Activated CD4-positive, alpha-beta T cell treated with anti-CD3 and anti-CD28 coated beads for 36 hours (primary cell): ENCODE measurements around the gene SNX25. TPM values are rescaled to one million over a fixed set of nuclear protein-coding genes. Genes with fewer than 3 reads are reported as not detected.

ENCODE experiments used
- ATAC-seq: fragments of 200-7000 bp; cut with Tn5 transposase; one replicate; pipeline ENCODE4 v1.10.0; 2021; ENCODE audit warnings: mild to moderate bottlenecking, moderate library complexity
- CTCF ChIA-PET: fragments of 350-600 bp; sonication (Branson Sonifier 250); formaldehyde crosslinking; loops from one replicate; lab custom pipeline; 2021; ENCODE audit warnings: antibody characterized with exemption; lab: Charles Lee
- POLR2A ChIA-PET: fragments of 350-600 bp; sonication (Branson Sonifier 250); formaldehyde crosslinking; loops from one replicate; lab custom pipeline; 2021; ENCODE audit warnings: antibody characterized with exemption, inconsistent platforms; lab: Charles Lee
- DNase-seq: peaks from one replicate; pipeline ENCODE4 v3.0.0-alpha.2; 2020
- H3K27ac Mint-ChIP-seq: one replicate; pipeline ENCODE4 v1.8.0; 2021; ENCODE audit warnings: mixed read lengths
- H3K27me3 Mint-ChIP-seq: one replicate; pipeline ENCODE4 v1.8.0; 2021; ENCODE audit warnings: mixed read lengths
- H3K36me3 Mint-ChIP-seq: one replicate; pipeline ENCODE4 v1.8.0; 2021; ENCODE audit warnings: low read depth, mixed read lengths
- H3K4me1 Mint-ChIP-seq: one replicate; pipeline ENCODE4 v1.8.0; 2021; ENCODE audit warnings: mixed read lengths
- H3K4me3 Mint-ChIP-seq: one replicate; pipeline ENCODE4 v1.8.0; 2021; ENCODE audit warnings: mild to moderate bottlenecking, moderate library complexity, mixed read lengths
- H3K9me3 Mint-ChIP-seq: one replicate; pipeline ENCODE4 v1.8.0; 2021; ENCODE audit warnings: low read depth, mixed read lengths
- intact Hi-C, 2 experiments: fragments of 100-400 bp; cut with DNase I in 1 of 2; cut with micrococcal nuclease in 1 of 2; formaldehyde crosslinking; loops; one replicate each; pipeline versions ENCODE4 v1.14.2 to v1.15.1; 2022 to 2024; cut with DNase I, micrococcal nuclease
- total RNA-seq, 2 experiments: library from RNA; stranded (reverse); gene quantifications; one replicate each; pipeline ENCODE4 v1.2.3, GENCODE V29; 2021

The SNX25 gene
- total RNA-seq, 2 experiments from 2014 or later, result 14.8 to 15.0 TPM

DNA sequence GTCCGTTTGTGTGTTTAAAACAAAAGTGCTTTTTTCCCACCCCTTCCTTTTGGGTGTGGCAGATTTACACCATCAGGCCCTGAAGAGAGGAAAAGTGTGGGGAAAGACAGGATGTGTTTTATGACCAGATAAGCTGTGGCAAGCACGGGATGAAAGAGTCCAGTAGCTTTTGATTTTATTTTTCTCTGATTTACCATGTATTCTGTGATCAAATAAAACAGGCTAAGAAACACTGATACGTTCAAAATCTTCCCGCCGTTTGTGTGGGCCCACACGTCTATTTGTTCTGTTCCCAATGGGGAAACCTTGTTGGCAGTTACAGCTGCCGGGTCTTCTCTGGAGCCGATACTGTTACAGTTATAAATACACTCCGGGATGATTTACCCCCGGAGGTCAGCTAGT is 175.5 kb downstream of the SNX25 start:
- H3K36me3 Mint-ChIP-seq, result peaks cover 5% of the 10 kb centered on the region
- ChIA-PET CTCF (interaction anchor here (0.6 to 1.0 kb wide), 5 partner anchors 20 to 400 kb away, joined by 3 read pairs; no protein-coding TSS in a partner anchor), POLR2A (no interaction called here)
- H3K27ac Mint-ChIP-seq, result no peak overlapping the region
- peaks cover 11% of the 10 kb centered on the region for H3K4me1 Mint-ChIP-seq
- DNase-seq (no peak), ATAC-seq (no peak)
- peaks cover 7% of the 10 kb centered on the region for H3K9me3 Mint-ChIP-seq
- H3K4me3 Mint-ChIP-seq, result no peak overlapping the region
- intact Hi-C loops, result no loop called here
- H3K27me3 Mint-ChIP-seq, result peaks cover 3% of the 10 kb centered on the region

DNA sequence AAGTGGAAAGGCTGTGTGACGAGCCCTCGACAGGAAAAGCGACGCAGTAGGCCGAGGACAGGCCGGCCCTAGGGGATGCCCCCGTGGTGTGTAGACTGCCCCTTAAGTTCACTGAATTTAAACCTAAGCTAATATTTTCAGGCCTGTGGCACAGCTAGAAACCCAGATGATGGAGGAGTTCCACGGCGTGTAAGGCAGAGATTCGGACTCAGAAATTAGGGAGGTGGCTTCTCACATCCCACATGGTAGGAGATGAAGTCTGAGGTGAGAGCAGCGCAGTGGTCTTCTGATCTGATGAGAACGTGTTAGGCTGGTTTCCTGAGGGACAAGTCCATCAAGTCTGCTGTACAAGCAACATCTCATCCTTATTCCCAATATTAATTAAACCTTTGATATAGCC is 178.6 kb downstream of the SNX25 start:
- CTCF ChIA-PET, result no interaction called here
- H3K27ac Mint-ChIP-seq, result no peak overlapping the region

DNA sequence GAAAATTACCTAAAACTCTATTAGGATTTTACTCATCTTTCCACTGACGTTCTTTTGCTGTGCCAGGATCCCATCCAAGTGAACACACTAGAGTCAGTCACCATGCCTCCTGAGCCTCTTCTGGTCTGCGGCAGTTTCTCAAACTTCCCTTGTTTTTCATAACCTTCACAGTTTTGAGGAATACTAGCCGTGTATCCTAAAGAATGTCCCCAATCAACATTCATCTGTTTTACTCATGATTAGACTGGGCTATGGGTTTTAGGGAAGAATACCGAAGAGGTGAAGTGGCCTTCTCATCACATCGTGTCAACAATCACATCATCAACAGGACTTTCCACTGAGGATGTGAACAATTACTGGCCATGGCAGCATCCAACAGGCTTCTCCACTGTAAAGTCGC is 181.5 kb downstream of the SNX25 start:
- CTCF ChIA-PET, result interaction anchor here (0.7 kb wide), 1 partner anchor 240 kb away, joined by 3 read pairs; no protein-coding TSS in a partner anchor
- H3K27ac Mint-ChIP-seq, result no peak overlapping the region
- POLR2A ChIA-PET, result no interaction called here
- peaks cover 15% of the 10 kb centered on the region for H3K4me1 Mint-ChIP-seq
- ATAC-seq (no peak), DNase-seq (no peak)
- no peaks in the 10 kb centered on the region for H3K36me3 Mint-ChIP-seq
- no peaks in the 10 kb centered on the region for H3K27me3 Mint-ChIP-seq
- no peaks in the 10 kb centered on the region for H3K9me3 Mint-ChIP-seq
- H3K4me3 Mint-ChIP-seq, result no peak overlapping the region
- intact Hi-C loops, result loop anchor here (10.0 kb wide), 2 partner anchors 1886 to 1946 kb away; partner anchors contain the start of genes ING2 (in 2 of the 2) and CDKN2AIP (in 1 of the 2)

More for the DNA sequence above, 178.6 kb downstream of the SNX25 start:
- DNase-seq, result no peak
- intact Hi-C loops, result no loop called here
- no peak for ATAC-seq
- POLR2A ChIA-PET, result no interaction called here
- H3K9me3 Mint-ChIP-seq, result no peaks in the 10 kb centered on the region
- H3K4me1 Mint-ChIP-seq, result peaks cover 11% of the 10 kb centered on the region
- no peak overlapping the region for H3K4me3 Mint-ChIP-seq
- H3K27me3 Mint-ChIP-seq, result peaks cover 3% of the 10 kb centered on the region
- H3K36me3 Mint-ChIP-seq, result no peaks in the 10 kb centered on the region

DNA sequence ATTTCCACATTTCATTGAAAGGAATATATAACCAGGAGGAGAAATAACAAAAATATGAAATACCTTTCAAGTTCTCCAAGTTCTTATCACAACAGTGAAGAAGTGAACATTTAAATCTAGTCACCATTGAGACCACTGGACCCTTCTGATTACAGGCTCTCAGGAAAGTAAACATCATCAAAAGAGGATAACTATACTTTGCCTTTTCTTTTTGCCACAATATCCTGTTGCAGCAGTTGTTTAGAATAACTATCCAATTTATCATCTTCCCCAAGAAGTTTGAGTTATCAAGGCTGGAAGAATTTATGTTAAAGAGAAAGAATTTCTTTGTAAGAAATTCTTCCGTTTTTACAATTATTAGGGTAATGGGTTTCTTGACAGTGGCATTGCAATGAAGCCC is 182.8 kb downstream of the SNX25 start:
- Mint-ChIP-seq H3K4me3 (no peak overlapping the region), H3K27ac (no peak overlapping the region), H3K27me3 (no peaks in the 10 kb centered on the region), H3K9me3 (no peaks in the 10 kb centered on the region), H3K4me1 (peaks cover 19% of the 10 kb centered on the region), H3K36me3 (peaks cover 4% of the 10 kb centered on the region)
- no peak for ATAC-seq
- ChIA-PET POLR2A (no interaction called here), CTCF (no interaction called here)
- no peak for DNase-seq
- intact Hi-C loops, result loop anchor here (10.0 kb wide), 2 partner anchors 1887 to 1947 kb away; partner anchors contain the start of genes ING2 (in 2 of the 2) and CDKN2AIP (in 1 of the 2)

DNA sequence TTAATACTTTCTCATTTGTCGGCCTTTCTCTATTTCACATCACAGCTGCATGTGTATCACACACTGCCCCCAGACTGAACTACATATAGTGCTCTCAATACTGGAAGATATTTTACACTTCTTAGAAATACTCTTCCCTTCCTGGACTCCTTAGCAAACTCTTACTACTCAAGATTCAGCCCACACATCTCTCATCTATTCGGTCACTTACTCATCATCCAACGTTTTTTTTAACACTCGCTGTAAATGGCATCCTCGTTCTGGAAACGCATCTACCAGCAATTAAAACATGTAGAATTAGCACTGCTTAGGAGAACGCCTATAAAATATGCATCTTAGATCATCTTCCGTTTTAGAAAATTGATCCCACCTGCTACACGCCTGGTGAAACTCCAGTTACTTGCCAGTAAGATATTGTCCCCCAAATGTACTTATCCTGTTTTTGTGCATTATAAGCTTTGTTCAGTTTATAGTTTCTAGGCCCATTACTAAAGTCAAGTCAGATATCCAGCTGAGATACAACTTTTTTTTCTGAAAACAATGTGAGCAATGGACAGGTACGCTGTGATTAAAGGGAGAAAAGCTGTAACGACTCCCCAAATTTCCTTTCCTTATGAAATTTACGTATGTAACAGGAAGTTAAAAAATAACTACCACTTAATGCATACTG is 185.3 kb downstream of the SNX25 start:
- no peaks in the 10 kb centered on the region for H3K27me3 Mint-ChIP-seq
- H3K4me1 Mint-ChIP-seq, result peaks cover 37% of the 10 kb centered on the region
- no peaks in the 10 kb centered on the region for H3K9me3 Mint-ChIP-seq
- peak overlapping the region; percentile 97 for H3K27ac Mint-ChIP-seq
- intact Hi-C loops, result loop anchor here (2.0 to 10.0 kb wide), 6 partner anchors 50 to 1950 kb away; partner anchors contain the start of genes ING2 (in 2 of the 2) and CDKN2AIP (in 1 of the 2)
- DNase-seq, result no peak
- ChIA-PET POLR2A (interaction anchor here (1.0 kb wide), 1 partner anchor 203 kb away, joined by 3 read pairs; no protein-coding TSS in a partner anchor), CTCF (interaction anchor here (1.4 kb wide), 1 partner anchor 32 kb away, joined by 5 read pairs; the partner anchor contains the start of gene UFSP2)
- ATAC-seq, result peak; percentile 37
- H3K36me3 Mint-ChIP-seq, result peaks cover 21% of the 10 kb centered on the region
- peak overlapping the region; percentile 94 for H3K4me3 Mint-ChIP-seq

DNA sequence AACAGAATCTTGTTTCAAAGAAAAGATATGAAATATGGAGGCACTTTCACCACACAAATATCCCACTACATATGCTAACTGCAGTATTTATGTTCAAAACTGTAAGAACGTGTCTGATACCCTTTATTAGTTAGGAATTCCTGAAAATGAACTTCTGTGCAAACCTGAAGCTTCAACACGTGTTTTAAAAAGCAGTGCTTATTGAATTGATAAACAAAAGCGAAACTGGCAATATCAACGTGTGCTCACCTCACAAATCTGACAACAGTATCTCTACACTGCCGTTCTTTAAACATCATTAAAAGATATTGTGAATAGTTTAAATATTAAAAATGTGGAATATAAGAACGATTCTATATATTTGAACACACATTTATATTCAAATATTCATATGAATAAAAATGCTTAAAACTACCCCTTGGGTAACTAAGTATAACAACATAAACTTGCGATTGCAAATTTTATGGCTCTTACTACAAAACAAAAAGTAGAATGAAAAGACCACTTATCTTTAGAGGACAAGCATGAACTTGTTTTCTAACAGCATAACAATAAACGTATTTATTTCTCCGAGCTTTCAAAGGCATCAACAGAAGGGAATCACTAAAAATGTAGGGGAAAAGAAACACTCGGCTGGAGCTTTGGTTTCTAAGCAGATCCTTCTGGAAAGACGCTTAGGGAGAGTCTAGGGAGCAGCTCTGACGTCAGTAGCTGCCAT is 186.0 kb downstream of the SNX25 start, which contains the start of gene LRP2BP:
TSS of gene LRP2BP (minus strand) at position 687 of the 718 bp plus-strand sequence. CDS start 17,738 bp downstream, outside the sequence.
- Mint-ChIP-seq H3K9me3 (no peaks in the 10 kb centered on the region), H3K36me3 (peaks cover 28% of the 10 kb centered on the region), H3K4me1 (peaks cover 37% of the 10 kb centered on the region), H3K27me3 (no peaks in the 10 kb centered on the region), H3K27ac (peak within 1 kb of the TSS; percentile 97), H3K4me3 (peak within 1 kb of the TSS; percentile 94)
- ATAC-seq, result no peak
- ChIA-PET CTCF (interaction anchor here (0.7 to 1.4 kb wide), 3 partner anchors 31 to 202 kb away, joined by 3 to 5 read pairs (median 4); partner anchors contain the start of gene UFSP2), POLR2A (interaction anchor here (1.0 kb wide), 1 partner anchor 202 kb away, joined by 3 read pairs; no protein-coding TSS in a partner anchor)
- intact Hi-C loops, result loop anchor here (2.0 to 10.0 kb wide), 6 partner anchors 51 to 1951 kb away; partner anchors contain the start of genes ING2 (in 2 of the 2) and CDKN2AIP (in 1 of the 2)
- no peak for DNase-seq

DNA sequence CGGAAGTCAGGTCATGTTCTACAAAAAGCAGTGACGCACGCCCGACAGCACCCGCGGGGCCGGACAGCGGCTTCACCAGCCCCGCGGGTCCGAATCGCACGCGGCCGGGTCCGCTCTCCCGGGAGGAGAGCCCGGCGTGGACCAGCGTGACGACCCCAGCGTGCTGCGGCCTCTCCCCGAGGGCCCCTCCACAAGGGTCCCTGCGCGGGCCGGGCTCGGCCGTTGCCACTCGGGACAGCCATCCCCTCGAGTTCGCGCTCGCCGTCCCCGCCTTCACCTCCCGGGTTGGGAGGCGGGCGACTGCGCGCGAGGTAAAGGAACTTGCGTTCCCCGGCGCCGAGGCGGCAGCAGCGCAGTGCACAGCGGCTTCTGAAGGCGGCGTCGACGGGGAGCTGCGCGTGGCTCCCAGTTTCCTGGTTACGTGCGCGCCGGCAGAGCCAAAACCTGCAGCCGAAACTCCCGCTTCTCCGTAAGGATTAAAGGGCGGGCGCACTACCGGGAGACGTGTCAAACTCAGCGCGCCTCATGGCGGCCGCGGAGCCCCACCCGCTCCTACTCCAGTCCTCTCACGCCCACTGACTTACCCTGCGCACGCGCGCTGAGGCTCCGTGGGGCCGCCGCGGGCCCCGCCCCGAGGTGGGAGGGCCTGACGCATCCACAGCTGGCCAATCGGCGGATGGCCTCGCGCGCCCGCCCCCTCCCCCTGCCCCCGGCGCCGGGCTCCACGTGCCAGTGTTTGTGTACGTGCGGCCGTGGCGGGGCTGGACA is 186.7 kb downstream of the SNX25 start:
- peak; percentile 85 for ATAC-seq
- Mint-ChIP-seq H3K9me3 (no peaks in the 10 kb centered on the region), H3K36me3 (peaks cover 30% of the 10 kb centered on the region), H3K27me3 (no peaks in the 10 kb centered on the region), H3K4me3 (peak overlapping the region; percentile 94), H3K4me1 (peaks cover 37% of the 10 kb centered on the region), H3K27ac (peak overlapping the region; percentile 97)
- DNase-seq, result peak; percentile 98
- intact Hi-C loops, result loop anchor here (1.0 to 10.0 kb wide), 16 partner anchors 29 to 1951 kb away; partner anchors contain the start of genes CCDC110 (in 2 of the 2), ING2 (in 2 of the 2), SLC25A4 (in 2 of the 2) and UFSP2 (in 2 of the 2)
- CTCF ChIA-PET, result interaction anchor here (0.6 to 1.3 kb wide), 4 partner anchors 30 to 226 kb away, joined by 3 to 8 read pairs (median 4); partner anchors contain the start of gene UFSP2
- POLR2A ChIA-PET, result interaction anchor here (0.9 to 1.6 kb wide), 3 partner anchors 30 to 253 kb away, joined by 3 to 11 read pairs (median 3); partner anchors contain the start of genes SLC25A4 and UFSP2

DNA sequence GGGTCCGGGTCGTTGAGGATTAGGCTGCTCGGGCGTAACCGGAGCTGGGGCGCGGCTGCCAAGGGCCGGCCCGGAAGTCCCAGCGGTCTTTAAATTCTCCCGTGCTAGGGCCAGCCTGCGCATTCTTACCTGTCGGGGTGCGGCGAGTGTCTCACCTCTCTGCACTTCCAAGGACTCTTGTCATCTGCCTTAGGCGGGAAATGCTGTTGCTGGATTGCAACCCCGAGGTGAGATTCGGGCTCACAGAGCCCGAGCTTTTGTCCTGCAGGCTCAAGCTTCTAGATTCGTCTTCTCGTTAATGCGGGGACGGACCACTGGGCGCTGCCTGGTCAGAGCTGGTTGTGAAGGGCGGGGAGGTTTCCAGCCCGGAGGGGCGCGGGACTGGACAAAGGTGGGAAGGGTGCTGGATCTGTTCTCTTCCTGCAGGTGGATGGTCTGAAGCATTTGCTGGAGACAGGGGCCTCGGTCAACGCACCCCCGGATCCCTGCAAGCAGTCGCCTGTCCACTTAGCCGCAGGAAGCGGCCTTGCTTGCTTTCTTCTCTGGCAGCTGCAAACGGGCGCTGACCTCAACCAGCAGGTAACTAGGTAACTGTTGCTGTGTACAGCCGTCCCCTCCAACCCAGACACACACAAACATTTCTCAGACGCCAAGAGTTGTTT is 187.5 kb downstream of the SNX25 start, which contains the start of gene ANKRD37:
TSS of gene ANKRD37 (plus strand) at position 118 of the 662 bp plus-strand sequence. CDS start at position 201, 83 bp downstream.
- no peaks in the 10 kb centered on the region for H3K9me3 Mint-ChIP-seq

DNA sequence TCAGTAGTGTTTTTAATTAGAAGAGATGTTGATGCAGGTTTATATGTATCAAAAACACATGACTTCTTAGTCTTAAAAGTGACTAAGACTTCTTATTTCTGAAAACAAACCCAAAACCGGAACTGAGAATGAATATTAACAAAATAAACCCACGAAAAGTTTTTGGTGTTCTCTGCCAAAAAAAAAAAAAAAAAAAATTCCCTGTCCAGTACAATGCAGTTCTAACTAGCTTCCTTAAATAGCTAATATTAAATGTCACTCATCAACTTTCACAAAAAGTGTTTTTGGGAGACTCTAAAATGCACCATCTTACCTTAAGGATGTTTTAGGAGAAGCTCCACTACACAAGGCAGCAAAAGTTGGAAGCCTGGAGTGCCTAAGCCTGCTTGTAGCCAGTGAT is 189.2 kb downstream of the SNX25 start:
- no peaks in the 10 kb centered on the region for H3K27me3 Mint-ChIP-seq
- DNase-seq (no peak), ATAC-seq (no peak)
- no peak overlapping the region for H3K4me3 Mint-ChIP-seq
- POLR2A ChIA-PET, result no interaction called here
- intact Hi-C loops, result loop anchor here (2.0 to 10.0 kb wide), 5 partner anchors 199 to 1954 kb away; partner anchors contain the start of genes ING2 (in 2 of the 2), CDKN2AIP (in 1 of the 2), RWDD4 (in 1 of the 2) and TRAPPC11 (in 1 of the 2)
- peak overlapping the region; percentile 65 for H3K27ac Mint-ChIP-seq
- no peaks in the 10 kb centered on the region for H3K9me3 Mint-ChIP-seq
- peaks cover 39% of the 10 kb centered on the region for H3K36me3 Mint-ChIP-seq
- CTCF ChIA-PET, result interaction anchor here (0.6 to 0.8 kb wide), 2 partner anchors 23 to 214 kb away, joined by 3 read pairs; no protein-coding TSS in a partner anchor
- H3K4me1 Mint-ChIP-seq, result peaks cover 35% of the 10 kb centered on the region

More for the DNA sequence above, 187.5 kb downstream of the SNX25 start, which contains the start of gene ANKRD37:
- CTCF ChIA-PET, result interaction anchor here (0.6 to 1.3 kb wide), 3 partner anchors 29 to 226 kb away, joined by 3 to 8 read pairs (median 4); partner anchors contain the start of gene UFSP2
- intact Hi-C loops, result loop anchor here (1.0 to 10.0 kb wide), 14 partner anchors 28 to 1952 kb away; partner anchors contain the start of genes CCDC110 (in 2 of the 2), ING2 (in 2 of the 2), SLC25A4 (in 2 of the 2) and UFSP2 (in 2 of the 2)
- Mint-ChIP-seq H3K27me3 (no peaks in the 10 kb centered on the region), H3K36me3 (peaks cover 30% of the 10 kb centered on the region), H3K4me3 (peak within 1 kb of the TSS; percentile 94), H3K4me1 (peaks cover 37% of the 10 kb centered on the region), H3K27ac (peak within 1 kb of the TSS; percentile 97)
- POLR2A ChIA-PET, result interaction anchor here (0.9 to 1.6 kb wide), 2 partner anchors 29 to 254 kb away, joined by 3 to 11 read pairs; partner anchors contain the start of genes SLC25A4 and UFSP2
- DNase-seq (no peak), ATAC-seq (no peak)
